Naive thymus-derived CD4-positive, alpha-beta T cell (primary cell): ENCODE measurements around the gene RABL6. TPM values are rescaled to one million over a fixed set of nuclear protein-coding genes. Genes with fewer than 3 reads are reported as not detected.
"Not testable (repeated sequence)": the region's sequence is repeated elsewhere in the genome, so short reads cannot be mapped to it uniquely, and the experiment has no call there.

ENCODE experiments used
- ATAC-seq: fragments of 150-1000 bp; cut with Tn5 transposase; 2 replicates; pipeline ENCODE4 v1.10.0; 2021; ENCODE audit warnings: mild to moderate bottlenecking, moderate library complexity
- CTCF ChIA-PET: fragments of 350-600 bp; sonication (Branson Sonifier 250); formaldehyde crosslinking; loops from one replicate; lab custom pipeline; 2021; ENCODE audit warnings: antibody characterized with exemption; lab: Charles Lee
- POLR2A ChIA-PET: fragments of 350-600 bp; sonication (Branson Sonifier 250); formaldehyde crosslinking; loops from one replicate; lab custom pipeline; 2021; ENCODE audit warnings: antibody characterized with exemption, inconsistent platforms; lab: Charles Lee
- DNase-seq, 9 donors: peaks; one replicate each; pipeline versions ENCODE4 v3.0.0 to v3.0.0-alpha.2; 2020 to 2022; ENCODE audit warnings: mixed read lengths in 1 of 9
- H3K27ac ChIP-seq: one replicate; pipeline ENCODE4 v1.7.0; 2013; ENCODE audit warnings: mild to moderate bottlenecking, low read depth, low read length, moderate library complexity
- H3K27me3 ChIP-seq, 2 donors: one replicate each; pipeline ENCODE4 v1.7.0; 2013; ENCODE audit warnings: low read length in 2 of 2, mild to moderate bottlenecking in 2 of 2, moderate library complexity in 2 of 2; ENCODE audit not compliant: control insufficient read depth in 2 of 2, insufficient read depth in 2 of 2
- H3K36me3 ChIP-seq, 3 experiments: 1 replicate in 2 of 3; 2 replicates in 1 of 3; pipeline ENCODE4 v1.7.0; 2013; ENCODE audit warnings: low read length in 3 of 3, mild to moderate bottlenecking in 3 of 3, moderate library complexity in 1 of 3; ENCODE audit not compliant: insufficient read depth in 3 of 3, control insufficient read depth in 2 of 3
- H3K4me1 ChIP-seq, 2 donors: one replicate each; pipeline ENCODE4 v1.7.0; 2013; ENCODE audit warnings: low read length in 2 of 2, mild to moderate bottlenecking in 2 of 2, moderate library complexity in 1 of 2; ENCODE audit not compliant: control insufficient read depth in 2 of 2, insufficient read depth in 2 of 2
- H3K4me3 ChIP-seq: 2 replicates; pipeline ENCODE4 v1.7.0; 2013; ENCODE audit warnings: mild to moderate bottlenecking, low read length
- H3K9me3 ChIP-seq, 3 experiments: 1 replicate in 2 of 3; 2 replicates in 1 of 3; pipeline ENCODE4 v1.7.0; 2013; ENCODE audit warnings: low read length in 3 of 3; ENCODE audit not compliant: control insufficient read depth in 2 of 3
- H3K27ac Mint-ChIP-seq, 9 donors: one replicate each; pipeline ENCODE4 v1.8.0; 2020 to 2022; ENCODE audit warnings: mixed read lengths in 9 of 9, mild to moderate bottlenecking in 8 of 9, moderate library complexity in 5 of 9, inconsistent platforms in 2 of 9
- H3K27me3 Mint-ChIP-seq, 5 donors: one replicate each; pipeline ENCODE4 v1.8.0; 2021 to 2022; ENCODE audit warnings: mixed read lengths in 5 of 5, mild to moderate bottlenecking in 1 of 5
- H3K36me3 Mint-ChIP-seq, 5 donors: one replicate each; pipeline ENCODE4 v1.8.0; 2020 to 2022; ENCODE audit warnings: mixed read lengths in 5 of 5, mild to moderate bottlenecking in 3 of 5, inconsistent platforms in 1 of 5
- H3K4me1 Mint-ChIP-seq, 7 donors: one replicate each; pipeline ENCODE4 v1.8.0; 2020 to 2022; ENCODE audit warnings: mixed read lengths in 7 of 7, mild to moderate bottlenecking in 3 of 7, inconsistent platforms in 1 of 7
- H3K4me3 Mint-ChIP-seq, 10 donors: one replicate each; pipeline ENCODE4 v1.8.0; 2020 to 2022; ENCODE audit warnings: mild to moderate bottlenecking in 10 of 10, mixed read lengths in 10 of 10, moderate library complexity in 6 of 10, inconsistent platforms in 2 of 10
- H3K9me3 Mint-ChIP-seq, 11 donors: one replicate each; pipeline ENCODE4 v1.8.0; 2020 to 2022; ENCODE audit warnings: mixed read lengths in 11 of 11, mild to moderate bottlenecking in 4 of 11, inconsistent platforms in 1 of 11, moderate library complexity in 1 of 11
- intact Hi-C, 2 donors: fragments of 100-400 bp; cut with micrococcal nuclease; formaldehyde crosslinking; loops; one replicate each; pipeline ENCODE4 v1.15.1; 2023
- polyA plus RNA-seq, 2 donors: library from polyadenylated mRNA; unstranded; fragments of 300-500 nt; fragmentation: Illumina TruSeq; gene quantifications; one replicate each; pipeline ENCODE4 v1.2.3, GENCODE V29; 2021
- total RNA-seq, 6 experiments: library from RNA in 5 of 6; stranded (reverse) in 5 of 6; gene quantifications; 1 replicate in 5 of 6; 2 replicates in 1 of 6; pipeline ENCODE4 v1.2.3 and lab custom pipeline; 2021 to 2026

The RABL6 gene
- total and polyA plus RNA-seq, 7 experiments from 2014 or later, result 9.4 to 100 (median 60.7) TPM

GRCh38 chr9:136843159-136843800, 35.5 kb downstream of the RABL6 start:
- H3K4me3 ChIP-seq, H3K27ac ChIP-seq: not testable (repeated sequence)
- peaks cover 0 to 18% (median 0%) of the 10 kb centered on the region in 5 donors for H3K27me3 Mint-ChIP-seq

GRCh38 chr9:136843801-136844740, 36.3 kb downstream of the RABL6 start:
- CTCF ChIA-PET, result interaction anchor here (0.6 to 1.4 kb wide), 4 partner anchors 24 to 191 kb away, joined by 3 to 5 read pairs (median 3); no protein-coding TSS in a partner anchor
- H3K27me3 ChIP-seq, H3K9me3 ChIP-seq, H3K27ac ChIP-seq, H3K36me3 Mint-ChIP-seq, H3K9me3 Mint-ChIP-seq, H3K4me3 ChIP-seq: not testable (repeated sequence)
- H3K4me1 ChIP-seq, result peaks cover 15% of the 10 kb centered on the region in 2 donors
- Mint-ChIP-seq H3K4me1 (peaks cover 8 to 24% (median 20%) of the 10 kb centered on the region in 7 donors), H3K27me3 (peaks cover 0 to 20% (median 0%) of the 10 kb centered on the region in 5 donors), H3K27ac (peak overlapping the region in 2 of 9 donors; percentile 12 to 59), H3K4me3 (peak overlapping the region; percentile 55 to 72 (median 66))
- DNase-seq (peak; percentile 35 to 74 (median 52)), ATAC-seq (peak; percentile 42)
- intact Hi-C loops, result loop anchor here in 1 of 2 donors (1.0 kb wide), 1 partner anchor 22 kb away; the partner anchor contains the start of gene EDF1
- peaks cover 0 to 12% (median 0%) of the 10 kb centered on the region in 3 experiments for H3K36me3 ChIP-seq
- POLR2A ChIA-PET, result interaction anchor here (1.4 to 1.9 kb wide), 2 partner anchors 36 to 38 kb away, joined by 3 to 7 read pairs; partner anchors contain the start of gene RABL6

More at GRCh38 chr9:136843159-136843800, 35.5 kb downstream of the RABL6 start:
- Mint-ChIP-seq H3K4me3 (peak overlapping the region; percentile 55 to 72 (median 66)), H3K4me1 (peaks cover 8 to 23% (median 18%) of the 10 kb centered on the region in 7 donors), H3K27ac (peak overlapping the region in 2 of 9 donors; percentile 12 to 59)
- DNase-seq, H3K9me3 ChIP-seq, H3K9me3 Mint-ChIP-seq, H3K27me3 ChIP-seq, ATAC-seq, H3K36me3 Mint-ChIP-seq: not testable (repeated sequence)
- Histone ChIP-seq H3K36me3 (peaks cover 0 to 16% (median 0%) of the 10 kb centered on the region in 3 experiments), H3K4me1 (peaks cover 13 to 15% of the 10 kb centered on the region in 2 donors)
- ChIA-PET CTCF (interaction anchor here (1.1 to 1.4 kb wide), 4 partner anchors 23 to 192 kb away, joined by 3 to 5 read pairs (median 3); no protein-coding TSS in a partner anchor), POLR2A (interaction anchor here (1.0 to 1.9 kb wide), 2 partner anchors 39 to 104 kb away, joined by 3 to 7 read pairs; no protein-coding TSS in a partner anchor)
- intact Hi-C loops, result loop anchor here in 1 of 2 donors (1.0 kb wide), 1 partner anchor 23 kb away; the partner anchor contains the start of gene EDF1

- Histone ChIP-seq H3K27ac (no peak overlapping the region), H3K27me3 (no peaks in the 10 kb centered on the region), H3K4me3 (no peak overlapping the region), H3K9me3 (no peaks in the 10 kb centered on the region), H3K36me3 (peaks cover 0 to 8% (median 0%) of the 10 kb centered on the region in 3 experiments), H3K4me1 (peaks cover 17 to 18% of the 10 kb centered on the region in 2 donors)
- ATAC-seq, result no peak
- ChIA-PET POLR2A (interaction anchor here (1.4 kb wide), 1 partner anchor 37 kb away, joined by 3 read pairs; the partner anchor contains the start of gene RABL6), CTCF (no interaction called here)
- no peaks in the 10 kb centered on the region for H3K9me3 Mint-ChIP-seq
- peaks cover 8 to 25% (median 22%) of the 10 kb centered on the region in 7 donors for H3K4me1 Mint-ChIP-seq
- intact Hi-C loops, result loop anchor here (5.0 kb wide), 4 partner anchors 57 to 322 kb away; partner anchors contain the start of genes MAN1B1 (in 1 of the 2) and NPDC1 (in 1 of the 2)
- peak overlapping the region in 1 of 9 donors; percentile 58 for H3K27ac Mint-ChIP-seq
- H3K36me3 Mint-ChIP-seq, result peaks cover 0 to 10% (median 2%) of the 10 kb centered on the region in 5 donors
- H3K4me3 Mint-ChIP-seq, result peak overlapping the region in 4 of 10 donors; percentile 20 to 58 (median 23)
- no peak for DNase-seq
- peaks cover 0 to 21% (median 0%) of the 10 kb centered on the region in 5 donors for H3K27me3 Mint-ChIP-seq
These were observed 37.2 kb downstream of the RABL6 start for GRCh38 chr9:136844761-136845464.

GRCh38 chr9:136845465-136846260, 37.9 kb downstream of the RABL6 start:
- DNase-seq, result no peak
- peaks cover 0 to 21% (median 0%) of the 10 kb centered on the region in 5 donors for H3K27me3 Mint-ChIP-seq
- Histone ChIP-seq H3K4me3 (no peak overlapping the region), H3K36me3 (peaks cover 0 to 5% (median 0%) of the 10 kb centered on the region in 3 experiments), H3K9me3 (no peaks in the 10 kb centered on the region), H3K4me1 (peaks cover 21 to 22% of the 10 kb centered on the region in 2 donors), H3K27me3 (no peaks in the 10 kb centered on the region), H3K27ac (no peak overlapping the region)
- peak overlapping the region in 1 of 9 donors; percentile 58 for H3K27ac Mint-ChIP-seq
- ChIA-PET CTCF (no interaction called here), POLR2A (no interaction called here)
- intact Hi-C loops, result loop anchor here (5.0 kb wide), 4 partner anchors 57 to 322 kb away; partner anchors contain the start of genes MAN1B1 (in 1 of the 2) and NPDC1 (in 1 of the 2)
- peaks cover 5 to 25% (median 22%) of the 10 kb centered on the region in 7 donors for H3K4me1 Mint-ChIP-seq
- H3K36me3 Mint-ChIP-seq, result peaks cover 0 to 10% (median 0%) of the 10 kb centered on the region in 5 donors
- peak overlapping the region in 4 of 10 donors; percentile 21 to 90 (median 47) for H3K4me3 Mint-ChIP-seq
- no peak for ATAC-seq
- H3K9me3 Mint-ChIP-seq, result no peaks in the 10 kb centered on the region

- POLR2A ChIA-PET, result interaction anchor here (0.8 to 0.9 kb wide), 2 partner anchors 40 to 106 kb away, joined by 3 to 4 read pairs; partner anchors contain the start of gene TRAF2
- Histone ChIP-seq H3K4me1 (peaks cover 21 to 22% of the 10 kb centered on the region in 2 donors), H3K9me3 (no peaks in the 10 kb centered on the region), H3K27me3 (no peaks in the 10 kb centered on the region), H3K27ac (no peak overlapping the region), H3K36me3 (peaks cover 0 to 12% (median 0%) of the 10 kb centered on the region in 3 experiments), H3K4me3 (no peak overlapping the region)
- H3K36me3 Mint-ChIP-seq, result peaks cover 0 to 10% (median 0%) of the 10 kb centered on the region in 5 donors
- H3K27ac Mint-ChIP-seq, result peak overlapping the region in 2 of 9 donors; percentile 55 to 81
- intact Hi-C loops, result loop anchor here (1.0 to 5.0 kb wide), 5 partner anchors 56 to 321 kb away; partner anchors contain the start of genes MAN1B1 (in 1 of the 2) and NPDC1 (in 1 of the 2)
- no peak for DNase-seq
- peaks cover 0 to 21% (median 0%) of the 10 kb centered on the region in 5 donors for H3K27me3 Mint-ChIP-seq
- no peak for ATAC-seq
- CTCF ChIA-PET, result no interaction called here
- H3K9me3 Mint-ChIP-seq, result no peaks in the 10 kb centered on the region
- H3K4me3 Mint-ChIP-seq, result peak overlapping the region in 8 of 10 donors; percentile 21 to 90 (median 64)
- peaks cover 5 to 25% (median 20%) of the 10 kb centered on the region in 7 donors for H3K4me1 Mint-ChIP-seq
These were observed 38.8 kb downstream of the RABL6 start for GRCh38 chr9:136846376-136847087.
